Retinal pigment epithelial cell (primary cell): ENCODE results near the gene RUNX2.
A peak's percentile ranks its signal among the peaks of the same experiment; 100 is the strongest.

Experiments used
- DNase-seq: peaks from one replicate; pipeline ENCODE4 v3.0.0-alpha.2; 2010; ENCODE audit warnings: low read depth
- H3K4me3 ChIP-seq: 2 replicates; pipeline ENCODE4 v1.5.1; 2011; ENCODE audit warnings: mild to moderate bottlenecking, low read length, control low read depth, moderate library complexity
- TF ChIP-seq, protein P1 (sequence below): conservative IDR thresholded peaks from 2 replicates; pipeline ENCODE4 v1.5.1; 2011; ENCODE audit warnings: low read depth, low read length, control low read depth, inconsistent platforms

RUNX2 gene

DNA sequence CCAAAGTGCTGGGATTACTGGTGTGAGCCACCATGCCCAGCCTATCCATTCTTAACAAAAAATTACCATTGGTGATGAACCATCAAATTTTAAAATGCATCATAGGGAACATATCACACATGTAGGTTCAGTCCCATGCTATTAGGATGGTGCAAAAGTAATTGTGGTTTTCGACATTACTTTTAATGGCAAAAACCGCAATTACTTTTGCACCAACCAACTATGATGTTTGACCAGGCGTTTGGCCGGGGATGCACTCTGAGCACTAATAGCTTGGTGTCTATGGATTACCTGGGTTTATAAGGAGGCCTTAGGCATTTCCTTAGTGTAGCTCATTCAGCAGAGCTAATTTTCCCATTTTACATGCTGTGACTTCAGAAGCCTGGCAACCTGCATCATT, 296.1 kb downstream of the RUNX2 start:
- TF ChIP-seq, protein P1, sequence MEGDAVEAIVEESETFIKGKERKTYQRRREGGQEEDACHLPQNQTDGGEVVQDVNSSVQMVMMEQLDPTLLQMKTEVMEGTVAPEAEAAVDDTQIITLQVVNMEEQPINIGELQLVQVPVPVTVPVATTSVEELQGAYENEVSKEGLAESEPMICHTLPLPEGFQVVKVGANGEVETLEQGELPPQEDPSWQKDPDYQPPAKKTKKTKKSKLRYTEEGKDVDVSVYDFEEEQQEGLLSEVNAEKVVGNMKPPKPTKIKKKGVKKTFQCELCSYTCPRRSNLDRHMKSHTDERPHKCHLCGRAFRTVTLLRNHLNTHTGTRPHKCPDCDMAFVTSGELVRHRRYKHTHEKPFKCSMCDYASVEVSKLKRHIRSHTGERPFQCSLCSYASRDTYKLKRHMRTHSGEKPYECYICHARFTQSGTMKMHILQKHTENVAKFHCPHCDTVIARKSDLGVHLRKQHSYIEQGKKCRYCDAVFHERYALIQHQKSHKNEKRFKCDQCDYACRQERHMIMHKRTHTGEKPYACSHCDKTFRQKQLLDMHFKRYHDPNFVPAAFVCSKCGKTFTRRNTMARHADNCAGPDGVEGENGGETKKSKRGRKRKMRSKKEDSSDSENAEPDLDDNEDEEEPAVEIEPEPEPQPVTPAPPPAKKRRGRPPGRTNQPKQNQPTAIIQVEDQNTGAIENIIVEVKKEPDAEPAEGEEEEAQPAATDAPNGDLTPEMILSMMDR, result no peak
- H3K4me3 ChIP-seq, result no peak overlapping the region

DNA sequence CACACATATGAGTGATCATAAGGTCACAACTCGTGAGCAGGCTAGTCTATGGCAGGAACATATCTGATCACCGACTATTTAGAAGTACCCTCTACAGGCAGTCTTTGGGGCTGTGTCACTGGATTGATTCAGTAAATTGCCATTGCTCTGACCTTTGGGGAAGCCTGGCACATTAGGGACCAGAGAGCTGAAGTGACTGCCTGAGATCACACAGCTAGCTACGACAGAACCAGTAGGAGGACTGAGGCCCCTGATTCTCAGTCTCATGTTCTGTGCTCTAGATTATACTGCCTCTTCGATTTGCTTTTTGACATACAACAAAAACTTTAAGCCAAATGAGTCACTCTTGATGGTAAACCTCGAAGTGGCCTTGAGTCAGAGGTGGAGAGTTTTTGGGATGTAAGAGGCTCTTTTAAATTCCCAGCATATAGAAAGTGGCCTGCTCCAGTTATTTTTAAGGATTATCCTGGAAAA, 297.1 kb downstream of the RUNX2 start:
- TF ChIP-seq, protein P1, result no peak
- DNase-seq, result peak; percentile 67
- no peak overlapping the region for H3K4me3 ChIP-seq

More for the DNA sequence above, 296.1 kb downstream of the RUNX2 start:
- no peak for DNase-seq

DNA sequence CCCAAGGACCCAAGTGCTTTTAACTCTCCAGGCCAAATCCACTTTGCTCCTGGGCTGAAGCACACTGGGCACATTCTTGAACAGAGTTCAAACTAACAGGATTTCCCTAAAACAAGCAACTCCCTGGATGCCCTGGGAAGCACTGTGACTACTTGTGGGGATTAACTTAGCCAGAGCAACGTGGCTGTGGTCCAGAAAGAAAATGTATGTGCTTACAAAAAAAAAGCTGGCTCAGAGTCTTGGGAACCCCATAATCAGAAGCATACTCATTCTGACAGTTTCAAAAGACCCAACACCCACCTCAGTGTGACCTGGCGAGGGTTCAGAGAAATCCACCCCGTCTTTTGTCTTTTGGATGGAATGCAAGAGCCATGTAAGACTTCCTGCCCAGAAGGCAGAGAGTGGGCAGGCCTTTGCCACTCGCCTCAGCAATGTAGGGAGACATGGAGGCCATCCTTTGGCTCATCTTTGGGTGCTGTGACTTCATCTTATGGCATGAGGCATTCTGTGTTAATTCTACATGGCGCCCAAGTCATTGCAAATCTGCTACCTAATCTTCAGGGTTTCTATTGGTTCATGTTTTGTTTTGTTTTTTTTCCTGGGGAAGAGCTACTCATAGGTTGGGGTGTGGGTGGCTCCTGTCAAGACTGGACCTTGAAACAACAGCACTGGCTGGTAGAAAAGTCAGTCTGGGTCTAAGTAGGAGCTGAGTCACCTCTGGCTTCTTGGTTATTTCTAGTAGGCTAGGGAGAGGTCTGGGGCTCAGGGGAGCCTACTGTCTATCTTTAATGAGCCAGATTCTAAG, 298.2 kb downstream of the RUNX2 start:
- H3K4me3 ChIP-seq, result no peak overlapping the region
- DNase-seq, result peak; percentile 99
- TF ChIP-seq, protein P1, result no peak

DNA sequence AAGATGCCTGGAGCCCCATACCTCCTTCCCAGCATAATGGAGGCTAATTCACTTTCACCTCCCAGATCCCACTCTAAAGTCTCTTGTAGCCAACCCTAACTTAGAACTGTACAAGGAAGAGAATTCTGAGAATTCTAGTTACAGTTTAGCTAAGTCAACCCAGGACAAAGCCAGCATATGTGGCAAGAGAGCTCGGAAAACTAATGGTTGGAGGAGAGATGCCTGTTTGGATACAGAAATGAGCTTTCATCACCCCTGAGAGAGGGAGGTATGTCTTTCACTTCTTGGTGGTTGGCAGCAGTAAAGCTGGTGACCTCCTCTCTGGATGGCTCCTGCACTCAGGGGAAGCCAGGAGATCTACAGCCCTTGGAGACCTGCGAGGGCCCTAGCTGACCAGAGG, 302.2 kb downstream of the RUNX2 start:
- DNase-seq, result no peak
- TF ChIP-seq, protein P1, result no peak

DNA sequence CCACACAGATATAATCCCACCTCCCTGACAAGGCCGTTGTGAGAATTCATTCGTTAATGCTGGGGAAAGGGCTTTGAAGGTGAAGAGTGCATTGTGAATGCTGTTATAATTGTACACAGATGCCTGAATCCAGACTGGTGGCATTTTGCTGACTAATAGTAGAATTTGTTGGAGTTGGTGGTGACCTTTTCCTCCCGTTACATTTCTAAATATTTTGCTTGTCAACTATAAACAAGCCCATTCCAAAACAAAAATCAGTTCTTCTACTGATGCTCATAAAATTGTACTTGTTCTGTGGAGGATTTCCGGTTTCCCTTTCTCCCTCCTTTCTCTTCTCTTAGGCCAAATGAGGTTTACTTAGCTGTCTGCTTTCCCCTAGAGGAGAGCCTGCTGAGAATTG, 302.7 kb downstream of the RUNX2 start:
- no peak for DNase-seq
- H3K4me3 ChIP-seq, result no peak overlapping the region
- TF ChIP-seq, protein P1, result no peak

More for the DNA sequence above, 302.2 kb downstream of the RUNX2 start:
- no peak overlapping the region for H3K4me3 ChIP-seq

DNA sequence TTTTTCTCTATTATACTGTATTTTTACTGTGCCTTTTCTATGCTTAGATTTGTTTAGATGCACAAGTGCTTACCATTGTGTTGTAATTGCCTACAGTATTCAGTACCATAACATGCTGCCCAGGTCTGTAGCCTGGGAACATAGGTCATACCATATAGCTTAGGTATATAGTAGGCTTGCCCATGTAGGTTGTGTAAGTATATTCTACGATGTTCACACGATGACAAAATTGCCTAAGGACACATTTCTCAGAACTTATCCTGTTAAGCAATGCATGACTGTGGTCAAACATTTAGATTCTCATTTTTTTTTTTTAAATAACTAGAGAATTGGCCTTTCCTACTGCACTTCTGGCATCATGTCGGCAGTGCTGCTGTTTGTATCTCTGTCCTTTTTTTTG, 303.3 kb downstream of the RUNX2 start:
- TF ChIP-seq, protein P1, result no peak
- H3K4me3 ChIP-seq, result no peak overlapping the region
- no peak for DNase-seq
